Measurements from ENCODE around the gene APOO.

Gene APOO

GRCh38 chrX:23813808-23814207 is 93.9 kb downstream of the APOO start:
- Histone ChIP-seq H2BK120ac (ENCODE audit: low read depth, low read length) (no peak overlapping the region), H2BK12ac (ENCODE audit: low read length) (no peak overlapping the region), H3K27me3 (ENCODE audit: control insufficient read depth in 3 of 3, insufficient read depth in 3 of 3, low read depth in 1 of 3, low read length in 3 of 3) (no peaks in the 10 kb centered on the region), H3K9me3 (replicated peaks in 1 of 2; ENCODE audit: control insufficient read depth in 2 of 2, insufficient read depth in 1 of 2, low read depth in 1 of 2, low read length in 2 of 2) (no peaks in the 10 kb centered on the region), H2BK15ac (ENCODE audit: low read length) (no peak overlapping the region), H3K4ac (ENCODE audit: low read length) (no peak overlapping the region), H3K79me1 (ENCODE audit: low read depth, low read length) (no peaks in the 10 kb centered on the region), H2BK5ac (ENCODE audit: low read length) (no peak overlapping the region), H3K23ac (ENCODE audit: low read depth, low read length, poor library complexity) (no peak overlapping the region), H3K27ac (replicated peaks; ENCODE audit: low read length) (no peak overlapping the region), H3K18ac (ENCODE audit: low read length) (no peak overlapping the region), H3K4me3 (ENCODE audit: low read length in 2 of 2) (no peak overlapping the region), H3K4me2 (ENCODE audit: insufficient read depth, low read length, poor library complexity, severe bottlenecking) (no peak overlapping the region), H2AFZ (ENCODE audit: low read length) (no peak overlapping the region), H3K36me3 (replicated peaks in 1 of 2; ENCODE audit: control insufficient read depth in 2 of 2, insufficient read depth in 2 of 2, low read length in 2 of 2) (no peaks in the 10 kb centered on the region), H3K9ac (ENCODE audit: low read depth, low read length, poor library complexity) (no peak overlapping the region), H4K91ac (ENCODE audit: low read depth, low read length, poor library complexity) (no peak overlapping the region), H2AK5ac (ENCODE audit: low read depth, low read length) (no peak overlapping the region), H3K14ac (ENCODE audit: low read length) (no peak overlapping the region), H4K8ac (ENCODE audit: low read depth, low read length) (no peak overlapping the region), H3K4me1 (ENCODE audit: control insufficient read depth in 2 of 2, insufficient read depth in 1 of 2, low read depth in 1 of 2, low read length in 2 of 2) (peaks cover 0 to 2% of the 10 kb centered on the region in 2 donors)
- no peak for DNase-seq (ENCODE audit: low spot score)
- WGBS, 2 donors (ENCODE audit: extremely low coverage in 2 of 2, insufficient read length in 2 of 2, insufficient replicate concordance in 1 of 2): no CpG with 5 or more reads among the region's 1 CpG

GRCh38 chrX:23811656-23812055 is 96.1 kb downstream of the APOO start:
- H3K18ac ChIP-seq (ENCODE audit: low read length): no peak overlapping the region
- no peak overlapping the region for H3K9ac ChIP-seq (ENCODE audit: low read depth, low read length, poor library complexity)
- H3K79me1 ChIP-seq (ENCODE audit: low read depth, low read length): no peaks in the 10 kb centered on the region
- no peak overlapping the region for H2BK12ac ChIP-seq (ENCODE audit: low read length)
- no peak overlapping the region for H4K8ac ChIP-seq (ENCODE audit: low read depth, low read length)
- H3K4me3 ChIP-seq (ENCODE audit: low read length in 2 of 2): no peak overlapping the region
- no peaks in the 10 kb centered on the region for H3K27me3 ChIP-seq (ENCODE audit: control insufficient read depth in 3 of 3, insufficient read depth in 3 of 3, low read depth in 1 of 3, low read length in 3 of 3)
- no peaks in the 10 kb centered on the region for H3K36me3 ChIP-seq (replicated peaks in 1 of 2; ENCODE audit: control insufficient read depth in 2 of 2, insufficient read depth in 2 of 2, low read length in 2 of 2)
- H2BK120ac ChIP-seq (ENCODE audit: low read depth, low read length): no peak overlapping the region
- no peak overlapping the region for H3K27ac ChIP-seq (replicated peaks; ENCODE audit: low read length)
- WGBS, 2 donors (ENCODE audit: extremely low coverage in 2 of 2, insufficient read length in 2 of 2, insufficient replicate concordance in 1 of 2): no CpG with 5 or more reads among the region's 6 CpGs
- H3K4me1 ChIP-seq (ENCODE audit: control insufficient read depth in 2 of 2, insufficient read depth in 1 of 2, low read depth in 1 of 2, low read length in 2 of 2): peaks cover 0 to 2% of the 10 kb centered on the region in 2 donors
- H2BK5ac ChIP-seq (ENCODE audit: low read length): no peak overlapping the region
- H2BK15ac ChIP-seq (ENCODE audit: low read length): no peak overlapping the region
- H3K4ac ChIP-seq (ENCODE audit: low read length): no peak overlapping the region
- H3K14ac ChIP-seq (ENCODE audit: low read length): no peak overlapping the region
- no peaks in the 10 kb centered on the region for H3K9me3 ChIP-seq (replicated peaks in 1 of 2; ENCODE audit: control insufficient read depth in 2 of 2, insufficient read depth in 1 of 2, low read depth in 1 of 2, low read length in 2 of 2)
- H4K91ac ChIP-seq (ENCODE audit: low read depth, low read length, poor library complexity): no peak overlapping the region
- peak overlapping the region; percentile 41 for H2AFZ ChIP-seq (ENCODE audit: low read length)
- DNase-seq (ENCODE audit: low spot score): no peak
- no peak overlapping the region for H2AK5ac ChIP-seq (ENCODE audit: low read depth, low read length)
- no peak overlapping the region for H3K23ac ChIP-seq (ENCODE audit: low read depth, low read length, poor library complexity)
- no peak overlapping the region for H3K4me2 ChIP-seq (ENCODE audit: insufficient read depth, low read length, poor library complexity, severe bottlenecking)

DNA sequence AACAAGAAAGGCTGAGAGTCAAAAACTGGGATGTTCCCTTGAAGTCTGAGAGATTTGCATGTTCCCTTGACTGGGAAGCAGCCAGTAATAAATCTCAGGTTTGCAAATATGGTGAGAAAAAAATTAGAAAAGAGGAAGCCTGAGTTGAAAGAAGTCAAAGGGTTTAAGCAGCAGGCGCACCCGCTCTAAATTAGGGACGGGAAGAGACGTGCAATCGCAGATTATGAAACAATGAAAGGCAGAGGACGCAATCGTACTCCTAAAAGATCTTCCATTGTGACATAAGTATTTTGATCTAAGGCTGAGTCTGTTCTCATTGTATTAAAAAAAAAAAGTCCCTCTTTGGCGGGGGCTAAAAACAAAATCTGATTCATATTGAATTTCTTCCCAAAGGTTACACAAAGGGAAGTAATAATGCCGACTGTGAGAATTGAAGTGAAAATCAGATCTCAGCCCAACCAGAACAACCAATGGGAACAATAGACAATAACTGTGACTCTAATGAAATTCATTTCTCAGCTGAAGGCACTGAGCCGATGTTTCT is 96.6 kb downstream of the APOO start:
- WGBS, 2 donors (ENCODE audit: extremely low coverage in 2 of 2, insufficient read length in 2 of 2, insufficient replicate concordance in 1 of 2): no CpG with 5 or more reads among the region's 10 CpGs
- Histone ChIP-seq H2BK5ac (ENCODE audit: low read length) (no peak overlapping the region), H2AK5ac (ENCODE audit: low read depth, low read length) (no peak overlapping the region)

DNA sequence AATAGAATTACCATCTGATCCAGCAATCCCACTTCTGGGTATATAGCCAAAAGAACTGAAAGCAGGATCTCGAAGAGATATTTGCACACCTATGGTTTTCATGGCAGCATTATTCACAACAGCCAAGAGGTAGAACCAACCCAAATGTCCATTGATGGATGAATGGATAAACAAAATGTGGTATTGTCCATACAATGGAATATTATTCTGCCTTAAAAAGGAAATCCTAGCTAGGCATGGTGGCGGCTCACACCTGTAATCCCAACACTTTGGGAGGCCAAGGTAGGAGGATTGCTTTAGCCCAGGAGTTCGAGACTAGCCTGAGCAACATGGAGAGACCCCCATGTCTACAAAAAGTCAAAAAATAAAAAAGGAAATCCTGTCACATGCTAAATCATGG is 97.5 kb downstream of the APOO start:
- no peak overlapping the region for H2AK5ac ChIP-seq (ENCODE audit: low read depth, low read length)
- no peaks in the 10 kb centered on the region for H3K79me1 ChIP-seq (ENCODE audit: low read depth, low read length)
- H3K9ac ChIP-seq (ENCODE audit: low read depth, low read length, poor library complexity): no peak overlapping the region
- no peaks in the 10 kb centered on the region for H3K27me3 ChIP-seq (ENCODE audit: control insufficient read depth in 3 of 3, insufficient read depth in 3 of 3, low read depth in 1 of 3, low read length in 3 of 3)
- H3K18ac ChIP-seq (ENCODE audit: low read length): no peak overlapping the region
- H2BK12ac ChIP-seq (ENCODE audit: low read length): no peak overlapping the region
- no peak overlapping the region for H3K4me3 ChIP-seq (ENCODE audit: low read length in 2 of 2)
- H3K14ac ChIP-seq (ENCODE audit: low read length): no peak overlapping the region
- no peaks in the 10 kb centered on the region for H3K36me3 ChIP-seq (replicated peaks in 1 of 2; ENCODE audit: control insufficient read depth in 2 of 2, insufficient read depth in 2 of 2, low read length in 2 of 2)
- H3K27ac ChIP-seq (replicated peaks; ENCODE audit: low read length): no peak overlapping the region
- H3K9me3 ChIP-seq (replicated peaks in 1 of 2; ENCODE audit: control insufficient read depth in 2 of 2, insufficient read depth in 1 of 2, low read depth in 1 of 2, low read length in 2 of 2): no peaks in the 10 kb centered on the region
- no peak overlapping the region for H3K23ac ChIP-seq (ENCODE audit: low read depth, low read length, poor library complexity)
- no peak for DNase-seq (ENCODE audit: low spot score)
- no peak overlapping the region for H2BK5ac ChIP-seq (ENCODE audit: low read length)
- H4K8ac ChIP-seq (ENCODE audit: low read depth, low read length): no peak overlapping the region
- H3K4me2 ChIP-seq (ENCODE audit: insufficient read depth, low read length, poor library complexity, severe bottlenecking): no peak overlapping the region
- H3K4me1 ChIP-seq (ENCODE audit: control insufficient read depth in 2 of 2, insufficient read depth in 1 of 2, low read depth in 1 of 2, low read length in 2 of 2): peaks cover 0 to 2% of the 10 kb centered on the region in 2 donors
- no CpG with 5 or more reads among the region's 3 CpGs for WGBS, 2 donors (ENCODE audit: extremely low coverage in 2 of 2, insufficient read length in 2 of 2, insufficient replicate concordance in 1 of 2)
- no peak overlapping the region for H2BK15ac ChIP-seq (ENCODE audit: low read length)
- no peak overlapping the region for H2BK120ac ChIP-seq (ENCODE audit: low read depth, low read length)
- H4K91ac ChIP-seq (ENCODE audit: low read depth, low read length, poor library complexity): no peak overlapping the region
- no peak overlapping the region for H3K4ac ChIP-seq (ENCODE audit: low read length)
- H2AFZ ChIP-seq (ENCODE audit: low read length): no peak overlapping the region

More for the DNA sequence above, 96.6 kb downstream of the APOO start:
- no peaks in the 10 kb centered on the region for H3K27me3 ChIP-seq (ENCODE audit: control insufficient read depth in 3 of 3, insufficient read depth in 3 of 3, low read depth in 1 of 3, low read length in 3 of 3)
- no peak overlapping the region for H3K4me2 ChIP-seq (ENCODE audit: insufficient read depth, low read length, poor library complexity, severe bottlenecking)
- H3K27ac ChIP-seq (replicated peaks; ENCODE audit: low read length): no peak overlapping the region
- no peak overlapping the region for H2BK15ac ChIP-seq (ENCODE audit: low read length)
- H3K23ac ChIP-seq (ENCODE audit: low read depth, low read length, poor library complexity): no peak overlapping the region
- no peak overlapping the region for H3K4ac ChIP-seq (ENCODE audit: low read length)
- DNase-seq (ENCODE audit: low spot score): no peak
- H3K9me3 ChIP-seq (replicated peaks in 1 of 2; ENCODE audit: control insufficient read depth in 2 of 2, insufficient read depth in 1 of 2, low read depth in 1 of 2, low read length in 2 of 2): no peaks in the 10 kb centered on the region
- no peak overlapping the region for H3K14ac ChIP-seq (ENCODE audit: low read length)
- no peak overlapping the region for H3K18ac ChIP-seq (ENCODE audit: low read length)
- H2BK12ac ChIP-seq (ENCODE audit: low read length): no peak overlapping the region
- H4K8ac ChIP-seq (ENCODE audit: low read depth, low read length): no peak overlapping the region
- H3K4me3 ChIP-seq (ENCODE audit: low read length in 2 of 2): no peak overlapping the region
- H3K4me1 ChIP-seq (ENCODE audit: control insufficient read depth in 2 of 2, insufficient read depth in 1 of 2, low read depth in 1 of 2, low read length in 2 of 2): peaks cover 0 to 2% of the 10 kb centered on the region in 2 donors
- no peak overlapping the region for H4K91ac ChIP-seq (ENCODE audit: low read depth, low read length, poor library complexity)
- no peaks in the 10 kb centered on the region for H3K79me1 ChIP-seq (ENCODE audit: low read depth, low read length)
- H2BK120ac ChIP-seq (ENCODE audit: low read depth, low read length): no peak overlapping the region
- H2AFZ ChIP-seq (ENCODE audit: low read length): peak overlapping the region; percentile 41
- no peak overlapping the region for H3K9ac ChIP-seq (ENCODE audit: low read depth, low read length, poor library complexity)
- H3K36me3 ChIP-seq (replicated peaks in 1 of 2; ENCODE audit: control insufficient read depth in 2 of 2, insufficient read depth in 2 of 2, low read length in 2 of 2): no peaks in the 10 kb centered on the region
